GM18951 (cell line): ENCODE measurements around the gene ACTN3.
"Not testable (repeated sequence)": the region's sequence is repeated elsewhere in the genome, so short reads cannot be mapped to it uniquely, and the experiment has no call there.

Experiments used
- POLR2A ChIP-seq: IDR thresholded peaks from 4 replicates; pipeline ENCODE4 v1.6.1; 2011; ENCODE audit warnings: mild to moderate bottlenecking; ENCODE audit not compliant: insufficient read length, insufficient read depth; ENCODE audit errors: extremely low read depth
- in situ Hi-C: fragments of 300-500 bp; cut with MboI; formaldehyde crosslinking; loops from one replicate; pipeline ENCODE4 v1.12.0; 2022; ENCODE audit warnings: low sequenced_read_pairs, mixed read lengths, inconsistent platforms; ENCODE audit not compliant: unreplicated experiment

Gene ACTN3

DNA sequence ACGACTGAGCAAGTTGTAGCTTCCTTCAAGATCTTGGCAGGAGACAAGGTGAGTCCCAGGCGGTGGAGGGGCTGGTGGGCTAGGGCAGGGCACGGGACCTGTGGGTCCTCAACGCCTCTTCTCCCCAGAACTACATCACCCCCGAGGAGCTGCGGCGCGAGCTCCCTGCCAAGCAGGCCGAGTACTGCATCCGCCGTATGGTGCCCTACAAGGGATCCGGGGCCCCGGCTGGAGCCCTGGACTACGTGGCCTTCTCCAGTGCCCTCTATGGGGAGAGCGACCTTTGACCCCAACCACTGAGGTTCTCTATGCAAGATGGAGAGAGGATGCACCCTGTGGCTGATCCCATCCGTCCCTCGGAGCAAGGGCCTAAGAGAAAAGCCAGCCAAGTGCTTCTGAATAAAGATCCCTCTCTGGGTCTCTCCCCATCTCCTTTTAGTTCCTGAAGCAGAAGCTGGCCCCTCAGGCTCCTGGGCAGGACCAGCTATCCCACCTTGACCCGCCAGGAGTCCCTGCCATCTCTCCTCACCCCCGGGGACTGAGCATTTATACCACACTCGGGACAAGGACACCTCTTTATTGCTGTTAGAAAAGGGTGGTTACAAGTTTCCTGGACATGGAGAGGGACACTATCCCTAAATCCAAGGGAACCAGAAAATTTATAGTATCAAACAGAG is 16.3 kb downstream of the ACTN3 start:
- in situ Hi-C loops = loop anchor here (25.0 kb wide), 1 partner anchor 274 kb away; the partner anchor contains the start of gene RCE1
- no peak for TF ChIP-seq POLR2A

DNA sequence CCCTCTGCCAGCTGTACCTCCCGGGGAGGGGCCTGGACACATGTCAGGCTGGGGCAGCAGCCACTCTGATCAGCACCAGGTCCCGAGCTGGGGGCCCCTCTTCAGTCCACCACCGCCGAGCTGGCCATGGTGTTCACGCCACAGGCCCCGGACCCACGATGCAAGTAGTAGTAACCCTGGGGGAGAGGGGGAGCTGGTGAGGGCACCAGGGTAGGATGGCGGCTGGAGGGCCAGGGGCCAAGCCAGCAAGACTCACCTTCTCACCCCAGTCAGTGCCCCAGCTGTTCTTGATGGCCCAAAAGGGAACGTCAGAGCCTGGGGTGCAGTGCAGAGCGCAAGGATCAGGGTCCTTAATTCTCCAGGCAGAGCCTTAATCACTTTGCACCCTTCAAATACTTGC is 17.1 kb downstream of the ACTN3 start:
- in situ Hi-C loops = loop anchor here (25.0 kb wide), 1 partner anchor 273 kb away; the partner anchor contains the start of gene RCE1
- TF ChIP-seq POLR2A = no peak

DNA sequence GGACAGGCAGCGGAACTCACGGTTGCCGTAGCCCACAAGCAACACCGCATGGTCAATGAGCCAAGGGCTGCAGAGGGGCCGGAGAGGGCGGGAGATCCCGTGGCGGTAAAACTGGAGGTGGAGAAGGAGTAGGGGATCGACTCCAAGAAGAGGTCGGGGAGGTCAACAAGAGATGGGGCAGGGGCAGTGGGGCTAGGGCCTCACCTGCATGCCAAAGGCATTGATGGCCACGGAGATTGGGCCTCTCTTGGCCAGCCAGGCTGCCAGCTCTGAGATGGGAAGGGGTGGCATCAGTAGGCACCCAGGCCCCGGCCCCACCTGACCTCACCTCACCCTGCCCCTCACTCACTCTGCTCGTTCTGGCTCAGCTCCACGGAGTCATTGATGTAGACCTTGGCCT is 17.8 kb downstream of the ACTN3 start:
- in situ Hi-C loops = loop anchor here (25.0 kb wide), 1 partner anchor 273 kb away; the partner anchor contains the start of gene RCE1
- TF ChIP-seq POLR2A = no peak

DNA sequence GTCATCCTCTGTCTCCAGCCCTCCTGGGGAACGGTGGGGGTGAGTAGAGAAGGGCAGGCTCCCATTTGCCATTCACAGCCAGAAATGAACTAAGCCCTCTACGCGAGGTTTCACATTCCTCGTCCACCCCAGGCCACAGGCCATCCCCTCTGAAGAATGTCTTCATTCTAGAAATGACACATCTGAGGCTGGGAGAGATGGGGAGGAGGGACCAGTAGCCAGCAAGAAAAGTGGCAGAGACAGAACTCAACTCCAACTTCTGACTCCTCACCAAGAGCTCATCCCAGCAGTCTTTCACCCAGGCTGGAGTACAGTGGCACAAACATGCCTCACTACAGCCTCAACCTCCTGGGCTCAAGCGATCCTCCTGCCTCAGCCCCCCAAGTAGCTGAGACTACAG is 18.3 kb downstream of the ACTN3 start:
- no peak for TF ChIP-seq POLR2A
- in situ Hi-C loops = loop anchor here (25.0 kb wide), 1 partner anchor 272 kb away; the partner anchor contains the start of gene RCE1

DNA sequence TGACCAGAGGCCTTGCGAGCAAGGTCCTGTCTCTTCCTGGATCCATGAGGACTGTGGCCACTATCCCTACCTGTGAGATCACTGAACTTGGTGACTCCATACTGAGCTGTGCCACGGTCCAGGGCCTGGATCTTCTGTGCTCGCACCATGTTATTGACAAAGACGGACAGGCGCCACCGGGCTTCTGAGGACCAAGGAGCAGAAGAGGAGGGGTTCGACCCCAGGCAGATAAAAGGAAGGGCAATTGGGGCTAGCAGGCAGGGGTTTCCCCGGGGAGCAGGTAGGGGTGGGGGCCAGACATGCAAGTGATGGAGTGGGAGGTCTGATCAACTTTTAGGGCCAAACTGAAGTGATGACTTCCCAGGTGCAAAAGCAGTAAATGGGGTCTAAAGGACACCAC is 19.5 kb downstream of the ACTN3 start:
- in situ Hi-C loops = loop anchor here (25.0 kb wide), 1 partner anchor 271 kb away; the partner anchor contains the start of gene RCE1
- no peak for TF ChIP-seq POLR2A

DNA sequence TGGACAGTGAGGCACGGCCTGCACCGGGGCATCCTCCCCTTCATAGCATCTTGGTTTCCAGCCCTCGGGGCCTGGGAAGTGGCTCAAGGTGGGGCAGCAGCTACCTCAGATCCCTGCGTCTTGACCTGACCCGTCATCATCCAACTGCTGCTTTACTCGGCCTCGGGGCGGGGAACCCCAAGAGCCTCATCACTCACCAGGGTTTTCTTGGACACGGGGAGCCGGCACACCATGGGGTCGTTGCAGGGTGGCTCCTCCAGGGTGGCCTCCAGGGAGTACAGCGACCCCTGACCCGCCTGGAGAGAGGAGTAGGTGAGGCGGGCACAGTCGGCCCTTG is 21.1 kb downstream of the ACTN3 start:
- TF ChIP-seq POLR2A = no peak
- in situ Hi-C loops = loop anchor here (25.0 kb wide), 1 partner anchor 270 kb away; the partner anchor contains the start of gene RCE1

DNA sequence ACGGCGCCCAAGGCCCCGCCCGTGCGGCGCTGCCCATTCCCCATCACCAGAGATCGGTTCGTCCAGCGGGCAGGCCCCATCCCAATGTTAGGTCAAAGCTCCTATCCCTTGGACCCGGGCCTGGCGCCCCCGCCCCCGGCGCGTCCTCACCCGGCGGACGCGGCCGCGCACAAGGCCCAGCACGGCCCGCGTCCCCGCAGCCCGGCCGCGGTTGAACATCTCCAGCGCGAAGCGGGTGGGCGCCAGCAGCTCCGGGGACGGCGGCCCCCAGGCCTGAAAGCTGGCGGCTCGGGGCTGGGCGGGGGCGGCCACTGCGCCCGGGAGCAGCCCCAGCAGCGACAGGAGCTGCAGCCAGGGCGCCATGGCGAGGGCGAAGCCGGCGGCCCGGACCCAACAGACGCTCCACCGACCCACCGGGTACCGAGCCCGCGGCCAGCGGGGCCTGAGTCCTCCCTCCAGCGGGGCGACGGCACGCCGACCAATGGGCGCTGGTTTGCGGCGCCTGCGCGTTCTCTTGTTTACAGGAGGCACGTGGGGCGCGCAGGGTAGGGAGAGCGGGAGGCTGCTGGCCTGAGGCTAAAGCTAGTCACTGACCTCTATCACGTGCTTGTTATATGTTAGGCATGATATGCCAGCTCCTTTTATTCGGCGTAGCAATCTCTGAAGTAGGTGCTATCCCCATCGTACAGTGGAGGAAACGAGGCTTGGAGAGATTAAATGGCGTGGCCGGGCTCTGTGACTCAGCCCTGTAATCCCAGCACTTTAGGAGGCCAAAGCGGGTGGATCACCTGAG is 21.6 kb downstream of the ACTN3 start, which contains the start of gene CTSF:
TSS of gene CTSF (minus strand) at position 483 of the 793 bp plus-strand sequence. CDS start at position 363, 120 bp downstream.
- in situ Hi-C loops = loop anchor here (25.0 kb wide), 1 partner anchor 269 kb away; the partner anchor contains the start of gene RCE1
- TF ChIP-seq POLR2A = no peak

DNA sequence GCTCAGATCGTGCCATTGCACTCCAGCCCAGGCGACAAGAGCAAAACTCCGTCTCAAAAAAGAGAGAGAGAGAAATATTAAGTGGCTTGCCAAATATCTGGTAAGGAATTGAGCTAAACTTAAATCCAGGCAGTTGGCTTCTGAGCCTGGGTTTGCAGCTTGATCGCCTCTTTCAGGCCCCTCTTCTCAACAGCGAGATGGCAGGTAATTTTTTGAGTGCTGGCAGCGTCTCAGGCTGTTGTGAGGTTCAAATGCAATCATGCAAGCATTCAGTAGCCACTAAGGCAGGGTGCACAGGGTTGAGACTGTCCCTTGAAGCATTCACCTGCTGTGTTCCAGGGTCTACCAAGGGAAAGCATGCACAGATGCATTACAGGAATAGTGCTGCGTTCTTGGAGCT is 22.4 kb downstream of the ACTN3 start:
- TF ChIP-seq POLR2A = no peak
- in situ Hi-C loops = loop anchor here (25.0 kb wide), 1 partner anchor 268 kb away; the partner anchor contains the start of gene RCE1

DNA sequence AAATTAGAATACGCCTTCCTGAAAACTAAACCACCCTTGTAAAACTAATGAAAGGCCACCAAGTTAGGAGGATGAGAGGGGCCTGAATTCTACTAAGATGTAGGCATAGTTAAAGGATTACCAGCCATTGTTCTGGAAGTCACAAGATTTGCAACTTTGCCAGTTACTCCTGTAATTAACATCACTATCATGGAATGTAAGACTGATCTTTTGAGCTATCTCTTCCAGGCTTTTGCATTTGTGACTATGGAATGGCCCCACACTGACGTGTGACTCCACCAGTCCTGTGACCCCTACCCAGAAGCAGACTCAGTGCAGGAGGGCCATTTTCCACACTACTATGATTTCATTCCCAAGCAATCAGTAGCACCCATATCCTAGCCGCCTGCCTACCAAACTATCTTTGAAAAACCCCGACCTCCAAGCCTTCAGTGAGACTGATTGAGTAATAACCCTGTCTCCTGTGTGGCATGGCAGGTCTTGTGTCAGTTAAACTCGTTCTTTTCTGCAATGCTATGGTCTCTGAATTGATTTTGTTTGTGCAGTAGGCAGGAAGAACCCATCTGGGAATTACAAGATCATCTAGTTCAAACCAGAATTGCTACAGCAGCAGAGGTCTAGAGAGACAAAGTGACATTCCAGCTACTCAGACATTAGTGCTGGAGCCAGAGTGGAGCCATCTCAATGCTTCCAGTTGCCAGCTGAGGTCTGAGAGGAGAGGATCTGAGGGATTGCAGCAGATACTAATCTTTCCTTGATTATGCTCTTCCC is 23.6 kb downstream of the ACTN3 start:
- in situ Hi-C loops = loop anchor here (25.0 kb wide), 1 partner anchor 267 kb away; the partner anchor contains the start of gene RCE1
- no peak for TF ChIP-seq POLR2A

DNA sequence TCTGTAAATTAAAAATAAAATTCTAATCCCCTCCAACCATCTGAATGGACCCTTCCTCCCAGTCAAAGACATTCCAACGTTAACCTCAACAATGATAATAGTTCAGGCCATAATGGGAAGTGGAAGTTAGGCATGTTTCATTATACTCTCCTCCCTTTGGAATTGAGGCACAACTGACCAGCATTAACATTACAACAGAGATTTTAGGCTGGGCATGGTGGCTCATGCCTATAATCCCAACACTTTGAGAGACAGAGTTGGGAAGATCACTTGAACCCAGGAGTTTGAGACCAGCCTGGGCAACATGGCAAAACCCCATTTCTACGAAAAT is 24.1 kb downstream of the ACTN3 start:
- no peak for TF ChIP-seq POLR2A
- in situ Hi-C loops = loop anchor here (25.0 kb wide), 1 partner anchor 266 kb away; the partner anchor contains the start of gene RCE1

DNA sequence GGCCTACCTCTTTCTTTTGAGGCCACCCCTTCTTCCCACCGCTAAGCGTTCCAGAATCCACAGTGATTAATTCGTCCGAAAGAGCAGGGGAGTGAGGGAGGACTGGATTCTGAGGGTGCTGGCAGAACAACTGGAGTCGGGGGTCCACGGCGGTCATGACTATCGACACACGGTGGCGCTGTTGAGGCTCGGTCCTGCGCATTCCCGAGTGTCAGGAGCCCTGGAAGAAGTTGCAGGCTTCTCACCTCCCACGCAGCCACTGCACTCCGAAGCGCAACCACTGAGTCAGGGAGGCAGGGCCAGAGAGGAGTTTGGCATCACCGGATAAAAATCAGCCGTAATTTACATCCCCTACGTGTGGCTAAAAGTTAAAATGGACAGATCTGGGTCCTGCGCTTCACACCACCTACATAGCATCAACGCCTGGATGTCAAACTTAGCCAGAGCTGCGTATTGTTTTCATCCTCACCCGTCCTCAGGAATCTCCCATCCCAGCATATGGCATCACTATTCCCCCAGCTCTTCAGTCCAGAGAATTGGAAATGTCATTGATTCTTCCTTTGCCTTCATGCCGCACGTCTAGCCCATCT is 32.4 kb downstream of the ACTN3 start:
- in situ Hi-C loops = no loop called here
- no peak for TF ChIP-seq POLR2A

DNA sequence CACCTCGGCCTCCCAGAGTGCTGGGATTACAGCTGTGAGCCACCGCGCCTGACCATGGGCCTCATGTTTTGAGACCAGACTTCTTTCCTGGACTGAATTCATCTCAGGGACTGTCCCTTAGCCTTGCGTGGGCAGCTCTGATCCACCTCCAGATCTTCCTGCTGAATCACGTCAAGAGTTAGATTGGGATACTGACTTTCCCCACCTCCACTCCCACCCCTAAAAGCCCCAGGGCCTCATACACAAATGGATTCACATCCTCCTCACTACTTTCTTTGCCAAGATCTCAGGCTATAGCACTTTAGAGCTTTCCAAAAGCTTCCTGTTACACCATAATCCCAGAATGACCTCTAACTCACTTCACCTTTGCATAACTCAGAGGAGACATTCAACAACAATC is 34.1 kb downstream of the ACTN3 start:
- in situ Hi-C loops = no loop called here
- TF ChIP-seq POLR2A = no peak

DNA sequence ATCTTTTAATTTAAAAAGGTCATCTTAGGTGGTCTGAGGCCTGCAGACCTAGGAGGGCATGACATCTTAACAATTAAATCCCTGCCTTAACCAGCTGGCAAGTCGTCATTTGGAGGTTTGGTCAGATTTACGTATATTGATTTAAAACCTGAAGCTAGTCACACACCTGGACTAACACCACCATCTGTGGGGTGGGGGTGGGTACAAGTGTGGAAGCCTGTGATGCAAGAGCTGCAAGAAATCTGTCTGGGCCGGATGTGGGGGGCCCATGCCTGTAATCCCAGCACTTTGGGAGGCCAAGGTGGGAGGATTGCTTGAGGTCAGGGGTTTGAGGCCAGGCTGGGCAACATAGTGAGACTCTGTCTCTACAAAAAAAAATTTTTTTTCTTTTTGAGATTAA is 34.6 kb downstream of the ACTN3 start:
- no peak for TF ChIP-seq POLR2A
- in situ Hi-C loops = no loop called here

DNA sequence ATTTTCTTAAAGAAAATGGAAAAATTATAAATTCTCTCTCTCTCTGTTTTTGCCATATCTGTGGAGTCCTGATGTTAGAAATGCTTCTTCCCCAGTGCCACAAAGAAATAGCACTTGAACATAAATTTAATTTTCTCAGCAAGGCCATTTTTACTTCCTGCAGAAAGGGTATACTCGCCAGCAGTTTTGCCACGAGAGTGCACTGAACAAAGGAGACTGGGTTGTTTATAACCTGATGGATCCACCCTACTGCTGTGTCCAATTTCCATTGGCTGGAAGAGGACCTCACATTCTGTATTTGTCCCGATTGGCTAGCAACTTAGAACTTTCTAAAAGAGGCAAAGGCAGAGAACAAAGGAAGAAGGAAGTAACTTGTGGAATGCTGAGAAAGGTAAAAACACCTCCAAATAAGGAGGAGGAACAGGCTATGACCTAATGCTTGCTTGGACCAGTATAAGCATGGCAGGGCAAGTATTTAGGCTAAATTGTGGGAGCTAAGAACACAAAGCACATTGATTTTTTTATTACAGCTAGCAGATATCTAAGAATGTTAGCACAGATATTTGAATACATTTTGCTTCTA is 36.0 kb downstream of the ACTN3 start:
- in situ Hi-C loops = not testable (repeated sequence)

DNA sequence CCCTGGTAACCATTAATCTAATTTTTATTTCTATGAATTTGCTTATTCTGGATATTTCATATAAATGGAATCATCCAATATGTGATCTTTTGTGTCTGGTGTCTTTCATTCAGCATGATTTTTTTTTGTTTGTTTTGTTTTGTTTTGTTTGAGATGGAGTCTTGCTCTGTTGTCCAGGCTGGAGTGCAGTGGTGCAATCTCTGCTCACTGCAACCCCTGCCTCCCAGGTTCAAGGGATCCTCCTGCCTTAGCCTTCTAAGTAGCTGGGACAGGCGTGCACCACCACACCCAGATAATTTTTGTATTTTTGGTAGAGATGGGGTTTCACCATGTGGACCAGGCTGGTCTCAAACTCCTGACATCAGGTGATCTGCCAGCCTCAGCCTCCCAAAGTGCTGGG is 38.7 kb downstream of the ACTN3 start:
- in situ Hi-C loops = not testable (repeated sequence)
